Esophagus (tissue), 2 donors: Measurements from ENCODE around the gene CAPZA1. TPM values are rescaled to one million over a fixed set of nuclear protein-coding genes. Genes with fewer than 3 reads are reported as not detected.

Experiments used
- H3K27ac ChIP-seq, 2 donors: one replicate each; pipeline ENCODE4 v1.5.1; 2013; ENCODE audit warnings: low read depth in 2 of 2, mild to moderate bottlenecking in 2 of 2, inconsistent platforms in 1 of 2, low read length in 1 of 2, moderate library complexity in 1 of 2
- H3K27me3 ChIP-seq, 2 donors: one replicate each; pipeline ENCODE4 v1.6.1; 2013; ENCODE audit warnings: low read length in 2 of 2, control low read depth in 1 of 2, mild to moderate bottlenecking in 1 of 2; ENCODE audit not compliant: insufficient read depth in 2 of 2, control insufficient read depth in 1 of 2
- H3K36me3 ChIP-seq, 2 donors: one replicate each; pipeline ENCODE4 v1.6.1; 2013; ENCODE audit warnings: low read length in 1 of 2; ENCODE audit not compliant: control insufficient read depth in 2 of 2, insufficient read depth in 2 of 2
- H3K4me1 ChIP-seq, 2 donors: one replicate each; pipeline ENCODE4 v1.6.1; 2013; ENCODE audit warnings: low read length in 1 of 2; ENCODE audit not compliant: control insufficient read depth in 2 of 2, insufficient read depth in 2 of 2
- H3K4me3 ChIP-seq, 2 donors: one replicate each; pipeline ENCODE4 v1.5.1; 2013; ENCODE audit warnings: low read length in 2 of 2, mild to moderate bottlenecking in 2 of 2, low read depth in 1 of 2, moderate library complexity in 1 of 2
- H3K9me3 ChIP-seq, 2 donors: one replicate each; pipeline ENCODE4 v1.6.1; 2013; ENCODE audit warnings: mild to moderate bottlenecking in 2 of 2, low read depth in 1 of 2, low read length in 1 of 2, moderate library complexity in 1 of 2; ENCODE audit not compliant: control insufficient read depth in 2 of 2, insufficient read depth in 1 of 2
- WGBS, 2 donors: extraction: QIAGEN DNeasy Blood & Tissue Kit; methylation state at CpG; one replicate each; pipeline ENCODE4 v1.1.7; 2013; 5-methylcytosine and 5-hydroxymethylcytosine counted together
- polyA plus RNA-seq, 2 donors: library from polyadenylated mRNA; stranded (reverse); fragments of 200-250 nt; gene quantifications; one replicate each; pipeline ENCODE4 v1.2.3, GENCODE V29; 2013
- donor health status: healthy with polysubstance abuse.
- donor health status: Bipolar disorder and iron deficiency.

CAPZA1 gene
- polyA plus RNA-seq, 2 donors, result 88.1 to 115 TPM

DNA sequence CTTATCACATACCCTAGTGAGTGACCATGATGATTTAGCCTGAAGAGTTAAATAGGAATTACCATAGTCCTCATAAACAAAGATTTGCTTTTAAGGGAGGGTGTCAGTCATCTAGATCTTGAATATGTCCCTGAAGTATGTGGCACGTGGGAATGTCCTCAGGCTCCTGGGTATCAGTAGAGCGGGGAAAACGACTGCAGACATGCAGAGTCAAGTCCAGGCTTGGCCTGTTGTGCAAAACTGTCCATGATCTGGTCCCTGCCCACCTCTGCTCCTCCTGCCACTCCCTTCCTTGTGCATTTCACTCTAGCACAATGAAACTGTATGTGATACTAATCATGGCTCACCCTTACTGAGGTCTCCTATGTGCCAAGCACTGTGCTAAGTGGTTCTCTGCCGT, 67.7 kb downstream of the CAPZA1 start:
- WGBS, 2 donors, result 52 to 66% methylated on average over 4 of the region's 4 CpGs
- H3K27ac ChIP-seq, result peak overlapping the region; percentile 78 to 87
- no peaks in the 10 kb centered on the region for H3K27me3 ChIP-seq
- no peaks in the 10 kb centered on the region for H3K9me3 ChIP-seq
- H3K4me3 ChIP-seq, result no peak overlapping the region
- H3K36me3 ChIP-seq, result peaks cover 7 to 12% of the 10 kb centered on the region in 2 donors
- H3K4me1 ChIP-seq, result peaks cover 0 to 7% of the 10 kb centered on the region in 2 donors

DNA sequence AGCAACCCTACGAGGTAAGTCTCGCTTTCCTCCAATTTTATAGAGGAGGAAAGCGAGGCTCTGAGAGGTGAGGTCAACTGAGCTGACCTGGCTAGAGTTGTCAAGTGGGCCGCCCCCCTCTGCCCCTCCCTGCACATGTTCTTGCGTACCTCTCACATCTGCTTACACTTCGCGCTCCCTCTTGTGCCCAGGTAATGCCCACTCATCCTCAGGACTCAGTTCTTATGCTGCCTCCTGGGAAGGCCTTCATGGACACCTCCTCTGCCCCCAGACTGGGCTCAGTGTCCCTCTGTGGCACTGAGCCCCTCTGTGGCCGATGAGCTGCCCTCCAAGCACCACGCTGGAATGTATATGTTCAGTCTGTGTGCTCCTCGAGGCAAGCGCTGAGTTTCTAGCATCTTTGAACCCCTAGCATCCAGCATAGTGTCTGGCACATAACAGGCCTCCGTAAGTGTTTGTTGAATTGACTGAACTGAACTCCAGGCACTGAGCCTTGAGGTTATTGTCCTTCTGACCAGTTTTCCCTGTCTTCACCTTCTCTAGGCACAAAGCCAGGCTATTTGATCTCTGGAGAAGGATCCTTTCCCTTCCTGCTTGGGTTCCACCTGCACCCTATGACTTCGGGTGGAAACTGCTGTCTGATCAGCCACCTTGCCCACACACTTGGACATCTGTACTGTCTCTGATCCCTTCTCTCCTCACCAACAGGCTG, 68.3 kb downstream of the CAPZA1 start:
- Histone ChIP-seq H3K9me3 (no peaks in the 10 kb centered on the region), H3K27me3 (no peaks in the 10 kb centered on the region), H3K27ac (peak overlapping the region; percentile 78 to 87), H3K4me1 (peaks cover 0 to 7% of the 10 kb centered on the region in 2 donors), H3K36me3 (peaks cover 12 to 17% of the 10 kb centered on the region in 2 donors), H3K4me3 (no peak overlapping the region)
- 83 to 85% methylated on average over 13 of the region's 13 CpGs for WGBS, 2 donors

DNA sequence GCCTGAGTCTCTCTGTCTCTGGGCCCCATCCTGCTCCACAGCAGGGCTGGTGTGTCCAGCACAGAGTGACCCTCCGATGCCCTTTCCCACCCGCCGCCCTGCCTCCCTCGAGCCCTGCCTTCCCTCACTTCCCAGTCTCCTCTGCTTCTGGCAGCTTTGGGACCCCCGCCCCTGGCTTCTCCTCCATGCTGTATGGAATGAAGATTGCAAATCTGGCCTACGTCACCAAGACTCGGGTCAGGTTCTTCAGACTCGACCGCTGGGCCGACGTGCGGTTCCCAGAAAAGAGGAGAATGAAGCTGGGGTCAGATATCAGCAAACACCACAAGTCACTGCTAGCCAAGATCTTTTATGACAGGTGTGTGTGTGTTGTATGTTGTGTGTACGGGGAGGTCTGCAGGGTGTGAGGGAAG, 69.2 kb downstream of the CAPZA1 start:
- Histone ChIP-seq H3K4me3 (no peak overlapping the region), H3K9me3 (no peaks in the 10 kb centered on the region), H3K27ac (peak overlapping the region in 1 of 2 donors; percentile 87), H3K36me3 (peaks cover 12 to 18% of the 10 kb centered on the region in 2 donors), H3K27me3 (no peaks in the 10 kb centered on the region), H3K4me1 (peaks cover 0 to 7% of the 10 kb centered on the region in 2 donors)
- 80 to 89% methylated on average over 13 of the region's 13 CpGs for WGBS, 2 donors

DNA sequence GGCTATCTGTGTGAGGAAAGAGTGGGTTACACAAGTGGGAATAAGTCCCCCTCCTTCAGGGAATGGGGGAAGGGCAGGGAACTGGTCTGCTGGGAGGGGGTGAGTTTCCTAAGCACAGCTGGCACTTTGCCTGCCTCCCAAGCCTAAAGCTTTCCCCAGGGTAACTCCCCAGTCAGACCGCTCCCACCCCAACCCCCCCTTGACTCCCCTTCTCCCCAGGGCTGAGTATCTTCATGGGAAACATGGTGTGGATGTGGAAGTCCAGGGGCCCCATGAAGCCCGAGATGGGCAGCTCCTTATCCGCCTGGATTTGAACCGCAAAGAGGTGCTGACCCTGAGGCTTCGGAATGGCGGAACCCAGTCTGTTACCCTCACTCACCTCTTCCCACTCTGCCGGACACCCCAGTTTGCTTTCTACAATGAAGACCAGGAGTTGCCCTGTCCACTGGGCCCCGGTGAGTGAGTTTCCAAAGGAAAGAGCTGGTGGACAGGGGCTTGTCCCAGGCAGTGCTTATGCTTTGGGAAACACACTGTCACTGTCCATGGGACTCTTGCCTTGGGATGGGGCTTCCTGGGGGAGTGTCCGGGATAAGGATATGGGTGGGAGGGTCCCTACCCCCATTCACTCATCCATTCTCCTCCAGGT, 69.7 kb downstream of the CAPZA1 start:
- Histone ChIP-seq H3K27ac (no peak overlapping the region), H3K4me3 (no peak overlapping the region), H3K4me1 (peaks cover 0 to 7% of the 10 kb centered on the region in 2 donors), H3K9me3 (no peaks in the 10 kb centered on the region), H3K36me3 (peaks cover 14 to 22% of the 10 kb centered on the region in 2 donors), H3K27me3 (no peaks in the 10 kb centered on the region)
- 89 to 94% methylated on average over 9 of the region's 9 CpGs for WGBS, 2 donors

DNA sequence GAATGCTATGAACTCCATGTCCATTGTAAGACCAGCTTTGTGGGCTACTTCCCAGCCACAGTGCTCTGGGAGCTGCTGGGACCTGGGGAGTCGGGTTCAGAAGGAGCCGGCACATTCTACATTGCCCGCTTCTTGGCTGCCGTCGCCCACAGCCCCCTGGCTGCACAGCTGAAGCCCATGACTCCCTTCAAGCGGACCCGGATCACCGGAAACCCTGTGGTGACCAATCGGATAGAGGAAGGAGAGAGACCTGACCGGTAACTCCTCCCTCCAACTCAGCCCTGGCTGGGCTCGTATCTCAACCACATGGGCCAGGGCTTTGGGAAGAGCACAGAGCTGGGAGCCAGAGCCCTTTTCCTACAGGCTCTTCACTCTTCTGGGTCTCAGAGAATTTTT, 70.2 kb downstream of the CAPZA1 start:
- H3K27me3 ChIP-seq, result no peaks in the 10 kb centered on the region
- WGBS, 2 donors, result 94 to 95% methylated on average over 11 of the region's 11 CpGs
- peaks cover 19 to 27% of the 10 kb centered on the region in 2 donors for H3K36me3 ChIP-seq
- H3K9me3 ChIP-seq, result no peaks in the 10 kb centered on the region
- no peak overlapping the region for H3K27ac ChIP-seq
- no peak overlapping the region for H3K4me3 ChIP-seq
- peaks cover 0 to 7% of the 10 kb centered on the region in 2 donors for H3K4me1 ChIP-seq

DNA sequence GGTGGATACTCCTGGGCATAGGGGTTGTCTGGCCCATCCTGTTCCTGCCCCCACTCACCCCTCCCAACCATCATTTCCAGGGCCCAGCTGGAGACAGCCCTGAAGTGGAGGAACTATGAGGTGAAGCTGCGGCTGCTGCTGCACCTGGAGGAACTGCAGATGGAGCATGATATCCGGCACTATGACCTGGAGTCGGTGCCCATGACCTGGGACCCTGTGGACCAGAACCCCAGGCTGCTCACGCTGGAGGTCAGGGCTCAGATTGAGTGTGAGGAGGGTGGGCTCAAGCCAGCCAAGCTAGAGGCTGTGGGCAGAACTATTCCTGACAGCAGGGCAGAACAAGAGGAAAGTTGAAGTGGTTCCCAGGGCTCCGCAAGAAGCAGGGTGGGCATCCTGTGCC, 73.0 kb downstream of the CAPZA1 start:
- Histone ChIP-seq H3K27ac (no peak overlapping the region), H3K4me1 (peaks cover 0 to 3% of the 10 kb centered on the region in 2 donors), H3K9me3 (no peaks in the 10 kb centered on the region), H3K36me3 (peaks cover 35 to 37% of the 10 kb centered on the region in 2 donors), H3K27me3 (no peaks in the 10 kb centered on the region), H3K4me3 (no peak overlapping the region)
- 92 to 93% methylated on average over 5 of the region's 5 CpGs for WGBS, 2 donors

DNA sequence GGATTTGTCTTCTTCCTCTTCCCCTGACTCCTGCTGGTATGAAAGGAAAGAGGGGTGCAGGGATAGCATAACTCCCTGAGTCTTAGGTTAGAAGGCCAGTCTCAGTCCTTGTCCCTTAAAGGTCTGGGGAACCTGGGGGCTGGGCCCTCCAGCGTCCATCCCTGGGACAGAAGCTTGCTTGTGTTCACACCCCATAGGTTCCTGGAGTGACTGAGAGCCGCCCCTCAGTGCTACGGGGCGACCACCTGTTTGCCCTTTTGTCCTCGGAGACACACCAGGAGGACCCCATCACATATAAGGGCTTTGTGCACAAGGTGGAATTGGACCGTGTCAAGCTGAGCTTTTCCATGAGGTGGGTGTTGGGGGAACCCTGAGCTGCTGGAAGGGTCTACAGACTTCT, 74.2 kb downstream of the CAPZA1 start:
- no peaks in the 10 kb centered on the region for H3K9me3 ChIP-seq
- no peaks in the 10 kb centered on the region for H3K27me3 ChIP-seq
- H3K4me3 ChIP-seq, result no peak overlapping the region
- H3K27ac ChIP-seq, result no peak overlapping the region
- peaks cover 0 to under 1% of the 10 kb centered on the region in 2 donors for H3K4me1 ChIP-seq
- WGBS, 2 donors, result 93 to 96% methylated on average over 6 of the region's 6 CpGs
- peaks cover 35 to 48% of the 10 kb centered on the region in 2 donors for H3K36me3 ChIP-seq

DNA sequence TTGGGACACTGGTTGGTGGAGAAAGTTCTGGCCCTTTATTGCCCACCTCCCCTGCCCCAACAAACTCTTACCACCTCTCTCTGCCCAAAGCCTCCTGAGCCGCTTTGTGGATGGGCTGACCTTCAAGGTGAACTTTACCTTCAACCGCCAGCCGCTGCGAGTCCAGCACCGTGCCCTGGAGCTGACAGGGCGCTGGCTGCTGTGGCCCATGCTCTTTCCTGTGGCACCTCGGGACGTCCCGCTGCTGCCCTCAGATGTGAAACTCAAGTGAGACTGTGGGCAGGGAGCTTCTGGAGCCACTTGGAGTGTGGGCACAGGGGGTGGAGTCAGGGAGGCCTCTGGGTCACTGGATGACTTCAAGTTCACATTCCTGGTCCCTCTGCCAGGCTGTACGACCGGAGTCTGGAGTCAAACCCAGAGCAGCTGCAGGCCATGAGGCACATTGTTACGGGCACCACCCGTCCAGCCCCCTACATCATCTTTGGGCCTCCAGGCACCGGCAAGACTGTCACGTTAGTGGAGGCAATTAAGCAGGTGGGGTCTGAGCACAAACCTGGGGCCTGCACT, 74.8 kb downstream of the CAPZA1 start:
- Histone ChIP-seq H3K27me3 (no peaks in the 10 kb centered on the region), H3K4me3 (no peak overlapping the region), H3K9me3 (no peaks in the 10 kb centered on the region), H3K27ac (no peak overlapping the region), H3K36me3 (peaks cover 35 to 50% of the 10 kb centered on the region in 2 donors), H3K4me1 (peaks cover 0 to 3% of the 10 kb centered on the region in 2 donors)
- whole genome bisulfite sequencing, 2 donors, result 91 to 92% methylated on average over 15 of the region's 15 CpGs

DNA sequence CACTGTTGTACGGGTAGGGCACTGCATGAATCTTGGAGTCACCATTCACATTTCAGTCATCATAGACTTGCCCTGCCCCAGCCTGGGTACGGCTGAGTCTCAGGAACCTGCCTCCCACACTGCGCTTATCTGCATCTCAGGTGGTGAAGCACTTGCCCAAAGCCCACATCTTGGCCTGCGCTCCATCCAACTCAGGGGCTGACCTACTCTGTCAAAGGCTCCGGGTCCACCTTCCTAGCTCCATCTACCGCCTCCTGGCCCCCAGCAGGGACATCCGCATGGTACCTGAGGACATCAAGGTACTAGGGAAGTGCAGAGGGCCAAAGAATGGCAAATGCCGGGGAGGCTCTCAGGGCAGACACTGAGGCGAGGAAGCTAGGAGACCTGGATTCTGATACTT, 75.6 kb downstream of the CAPZA1 start:
- no peak overlapping the region for H3K27ac ChIP-seq
- H3K27me3 ChIP-seq, result no peaks in the 10 kb centered on the region
- H3K4me3 ChIP-seq, result no peak overlapping the region
- peaks cover 2 to 3% of the 10 kb centered on the region in 2 donors for H3K4me1 ChIP-seq
- no peaks in the 10 kb centered on the region for H3K9me3 ChIP-seq
- WGBS, 2 donors, result 94 to 98% methylated on average over 9 of the region's 9 CpGs
- peaks cover 35 to 57% of the 10 kb centered on the region in 2 donors for H3K36me3 ChIP-seq
